ENCODE results near the gene PGAM5. TPM values are rescaled to one million over a fixed set of nuclear protein-coding genes. Genes with fewer than 3 reads are reported as not detected.

The PGAM5 gene
- total and polyA plus RNA-seq, 11 donors = 20.7 to 46.5 (median 27.6) TPM

- WGBS, 4 donors = 93 to 95% (median 95%) methylated on average over 25 to 61 of the region's 61 CpGs
- peak in 1 of 5 donors; percentile 44 for DNase-seq
- no peak overlapping the region for H3K4me3 ChIP-seq
- H3K27me3 ChIP-seq = no peaks in the 10 kb centered on the region
- peaks cover 0 to 75% (median 70%) of the 10 kb centered on the region in 9 donors for H3K36me3 ChIP-seq
- H3K27ac ChIP-seq = no peak overlapping the region
- intact Hi-C loops (cut with DNase I) = no loop called here
- no peak for TF ChIP-seq POLR2A (IDR thresholded peaks at IDR 0.05)
- no peak for TF ChIP-seq CTCF (IDR thresholded peaks at IDR 0.05)
- ATAC-seq = peak in 1 of 4 donors; percentile 5
- peaks cover 0 to 4% (median 0%) of the 10 kb centered on the region in 12 donors for H3K4me1 ChIP-seq
- H3K9me3 ChIP-seq = no peaks in the 10 kb centered on the region
Observed at GRCh38 chr12:132717531-132718387, 7.1 kb downstream of the PGAM5 start.

- DNase-seq = peak in 1 of 5 donors; percentile 51
- H3K4me3 ChIP-seq = no peak overlapping the region
- intact Hi-C loops (cut with DNase I) = no loop called here
- peaks cover 0 to 5% (median 0%) of the 10 kb centered on the region in 12 donors for H3K4me1 ChIP-seq
- H3K36me3 ChIP-seq = peaks cover 0 to 84% (median 79%) of the 10 kb centered on the region in 9 donors
- no peak for TF ChIP-seq POLR2A (IDR thresholded peaks at IDR 0.05)
- no peak for TF ChIP-seq CTCF (IDR thresholded peaks at IDR 0.05)
- WGBS, 4 donors = 92 to 97% (median 92%) methylated on average over 15 to 21 of the region's 21 CpGs
- no peaks in the 10 kb centered on the region for H3K9me3 ChIP-seq
- no peak overlapping the region for H3K27ac ChIP-seq
- H3K27me3 ChIP-seq = no peaks in the 10 kb centered on the region
- no peak for ATAC-seq
Observed at GRCh38 chr12:132718644-132719043, 8.0 kb downstream of the PGAM5 start.

GRCh38 chr12:132719141-132719953, 8.7 kb downstream of the PGAM5 start:
- peaks cover 0 to 91% (median 86%) of the 10 kb centered on the region in 9 donors for H3K36me3 ChIP-seq
- H3K4me3 ChIP-seq = no peak overlapping the region
- H3K27me3 ChIP-seq = no peaks in the 10 kb centered on the region
- 88 to 95% (median 93%) methylated on average over 30 to 31 of the region's 31 CpGs for WGBS, 4 donors
- DNase-seq = peak in 1 of 5 donors; percentile 43
- no peak overlapping the region for H3K27ac ChIP-seq
- no peak for ATAC-seq
- intact Hi-C loops (cut with DNase I) = no loop called here
- peaks cover 0 to 5% (median 0%) of the 10 kb centered on the region in 12 donors for H3K4me1 ChIP-seq
- no peaks in the 10 kb centered on the region for H3K9me3 ChIP-seq
- TF ChIP-seq POLR2A (IDR thresholded peaks at IDR 0.05) = no peak
- no peak for TF ChIP-seq CTCF (IDR thresholded peaks at IDR 0.05)

GRCh38 chr12:132719954-132720324, 9.3 kb downstream of the PGAM5 start:
- intact Hi-C loops (cut with DNase I) = no loop called here
- Histone ChIP-seq H3K4me3 (no peak overlapping the region), H3K9me3 (no peaks in the 10 kb centered on the region), H3K27me3 (no peaks in the 10 kb centered on the region), H3K36me3 (peaks cover 0 to 93% (median 89%) of the 10 kb centered on the region in 9 donors), H3K27ac (no peak overlapping the region), H3K4me1 (peaks cover 0 to 5% (median 0%) of the 10 kb centered on the region in 12 donors)
- DNase-seq (no peak), ATAC-seq (no peak)
- 90 to 94% (median 91%) methylated on average over 12 of the region's 12 CpGs for WGBS, 4 donors
- TF ChIP-seq CTCF (IDR thresholded peaks at IDR 0.05) = no peak

Data from heart left ventricle (tissue), 16 donors.